ENCODE measurements around the gene CYB5RL.

The CYB5RL gene

GRCh38 chr1:54228638-54229079 is 28.8 kb upstream of the CYB5RL start:
- no peak overlapping the region for H3K4me3 ChIP-seq (ENCODE audit: low read depth, low read length)
- POLR2A ChIA-PET: no interaction called here
- CTCF ChIA-PET: interaction anchor here (1.8 to 3.8 kb wide), 2 partner anchors 12 to 261 kb away, joined by 9 to 15 read pairs; no protein-coding TSS in a partner anchor
- DNase-seq (ENCODE audit: low read depth, low spot score): no peak
- TF ChIP-seq, protein P1, sequence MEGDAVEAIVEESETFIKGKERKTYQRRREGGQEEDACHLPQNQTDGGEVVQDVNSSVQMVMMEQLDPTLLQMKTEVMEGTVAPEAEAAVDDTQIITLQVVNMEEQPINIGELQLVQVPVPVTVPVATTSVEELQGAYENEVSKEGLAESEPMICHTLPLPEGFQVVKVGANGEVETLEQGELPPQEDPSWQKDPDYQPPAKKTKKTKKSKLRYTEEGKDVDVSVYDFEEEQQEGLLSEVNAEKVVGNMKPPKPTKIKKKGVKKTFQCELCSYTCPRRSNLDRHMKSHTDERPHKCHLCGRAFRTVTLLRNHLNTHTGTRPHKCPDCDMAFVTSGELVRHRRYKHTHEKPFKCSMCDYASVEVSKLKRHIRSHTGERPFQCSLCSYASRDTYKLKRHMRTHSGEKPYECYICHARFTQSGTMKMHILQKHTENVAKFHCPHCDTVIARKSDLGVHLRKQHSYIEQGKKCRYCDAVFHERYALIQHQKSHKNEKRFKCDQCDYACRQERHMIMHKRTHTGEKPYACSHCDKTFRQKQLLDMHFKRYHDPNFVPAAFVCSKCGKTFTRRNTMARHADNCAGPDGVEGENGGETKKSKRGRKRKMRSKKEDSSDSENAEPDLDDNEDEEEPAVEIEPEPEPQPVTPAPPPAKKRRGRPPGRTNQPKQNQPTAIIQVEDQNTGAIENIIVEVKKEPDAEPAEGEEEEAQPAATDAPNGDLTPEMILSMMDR (IDR thresholded peaks at IDR 0.05; ENCODE audit: insufficient read depth, low read length, missing control alignments): no peak

GRCh38 chr1:54227891-54228310 is 28.1 kb upstream of the CYB5RL start:
- POLR2A ChIA-PET: no interaction called here

DNA sequence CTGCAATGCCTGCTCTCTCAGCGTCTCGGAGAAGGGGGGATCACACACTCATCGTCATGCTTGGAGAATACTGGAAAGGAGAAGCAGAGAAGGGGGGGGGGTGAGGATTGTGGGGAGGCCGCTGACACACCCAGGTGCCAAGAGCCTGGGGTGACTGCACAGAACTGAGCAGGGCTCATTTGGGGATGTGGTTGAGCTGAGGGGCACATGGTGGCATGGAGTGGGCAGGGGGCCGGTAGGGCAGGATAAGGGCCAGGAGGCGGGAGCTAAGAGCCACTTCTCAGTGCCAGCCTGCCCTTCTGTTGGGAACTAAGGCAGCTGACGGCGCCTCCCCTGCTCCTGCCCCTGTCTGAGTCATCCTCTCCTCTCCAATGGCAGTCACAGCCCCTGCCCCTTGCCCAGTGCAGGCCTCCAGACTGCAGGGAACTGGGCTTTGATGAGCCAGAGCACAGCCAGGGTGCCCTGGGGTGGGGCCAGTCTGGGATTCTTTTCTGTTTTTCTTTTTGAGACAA is 27.3 kb upstream of the CYB5RL start:
- TF ChIP-seq, protein P1 (IDR thresholded peaks at IDR 0.05; ENCODE audit: insufficient read depth, low read length, missing control alignments): no peak
- no peak for DNase-seq (ENCODE audit: low read depth, low spot score)
- ChIA-PET POLR2A (interaction anchor here (0.9 kb wide), 1 partner anchor 181 kb away, joined by 4 read pairs; no protein-coding TSS in a partner anchor), CTCF (interaction anchor here (0.8 to 3.8 kb wide), 2 partner anchors 176 to 262 kb away, joined by 5 to 15 read pairs; no protein-coding TSS in a partner anchor)
- no peak overlapping the region for H3K4me3 ChIP-seq (ENCODE audit: low read depth, low read length)

More at GRCh38 chr1:54227891-54228310, 28.1 kb upstream of the CYB5RL start:
- no peak overlapping the region for H3K4me3 ChIP-seq (ENCODE audit: low read depth, low read length)
- no peak for DNase-seq (ENCODE audit: low read depth, low spot score)
- TF ChIP-seq, protein P1 (IDR thresholded peaks at IDR 0.05; ENCODE audit: insufficient read depth, low read length, missing control alignments): no peak
- CTCF ChIA-PET: interaction anchor here (0.8 to 3.8 kb wide), 3 partner anchors 13 to 262 kb away, joined by 5 to 15 read pairs (median 9); no protein-coding TSS in a partner anchor

- no peak overlapping the region for H3K4me3 ChIP-seq (ENCODE audit: low read depth, low read length)
- no peak for DNase-seq (ENCODE audit: low read depth, low spot score)
- TF ChIP-seq, protein P1 (IDR thresholded peaks at IDR 0.05; ENCODE audit: insufficient read depth, low read length, missing control alignments): no peak
- ChIA-PET CTCF (interaction anchor here (3.8 kb wide), 1 partner anchor 263 kb away, joined by 15 read pairs; no protein-coding TSS in a partner anchor), POLR2A (interaction anchor here (0.9 kb wide), 1 partner anchor 182 kb away, joined by 4 read pairs; no protein-coding TSS in a partner anchor)
These were observed 26.2 kb upstream of the CYB5RL start for GRCh38 chr1:54225986-54226559.

GRCh38 chr1:54225378-54225777 is 25.5 kb upstream of the CYB5RL start:
- no peak for DNase-seq (ENCODE audit: low read depth, low spot score)
- H3K4me3 ChIP-seq (ENCODE audit: low read depth, low read length): no peak overlapping the region
- POLR2A ChIA-PET: no interaction called here
- TF ChIP-seq, protein P1 (IDR thresholded peaks at IDR 0.05; ENCODE audit: insufficient read depth, low read length, missing control alignments): no peak
- CTCF ChIA-PET: no interaction called here

GRCh38 chr1:54224233-54224632 is 24.4 kb upstream of the CYB5RL start:
- no peak overlapping the region for H3K4me3 ChIP-seq (ENCODE audit: low read depth, low read length)
- ChIA-PET POLR2A (no interaction called here), CTCF (no interaction called here)
- no peak for DNase-seq (ENCODE audit: low read depth, low spot score)
- TF ChIP-seq, protein P1 (IDR thresholded peaks at IDR 0.05; ENCODE audit: insufficient read depth, low read length, missing control alignments): no peak
